OCI-LY3 (cell line): ENCODE measurements around the gene GPRC5D.

Experiments used
- CTCF ChIP-seq: fragments of 200-600, 300-600 bp; sonication (generic); IDR thresholded peaks from 2 replicates; pipeline ENCODE4 v1.5.1; 2014; ENCODE audit warnings: antibody characterized with exemption, low read length, low read depth
- EZH2phosphoT487 ChIP-seq: fragments of 200-600 bp; shearing (Covaris generic); IDR thresholded peaks from 2 replicates; pipeline ENCODE4 v1.6.1; 2018; ENCODE audit warnings: antibody characterized with exemption, mixed run types, low read depth

- TF ChIP-seq CTCF, result no peak
- no peak for TF ChIP-seq EZH2phosphoT487
Observed at GRCh38 chr12:12982331-12982730, 30.4 kb upstream of the GPRC5D start.
